HepG2 (cell line): Measurements from ENCODE around the gene ESYT2. TPM values are rescaled to one million over a fixed set of nuclear protein-coding genes. Genes with fewer than 3 reads are reported as not detected.

Experiments
- ATF5 ChIP-seq: sonication (generic); formaldehyde crosslinking; IDR thresholded peaks from 2 replicates; pipeline ENCODE4 v1.4.0; 2020; ENCODE audit warnings: mild to moderate bottlenecking, low read depth, missing genetic modification reagents
- DNMT1 ChIP-seq: sonication (generic); formaldehyde crosslinking; IDR thresholded peaks from 2 replicates; pipeline ENCODE4 v1.5.1; 2020; ENCODE audit warnings: mild to moderate bottlenecking, missing genetic modification reagents
- FOXK2 ChIP-seq: fragments of 450-650 bp; IDR thresholded peaks from 2 replicates; pipeline ENCODE4 v1.6.1; 2016
- GLI4 ChIP-seq: sonication (generic); formaldehyde crosslinking; IDR thresholded peaks from 2 replicates; pipeline ENCODE4 v1.5.1; 2020; ENCODE audit warnings: missing genetic modification reagents, mild to moderate bottlenecking, moderate library complexity, borderline replicate concordance
- GMEB1 ChIP-seq: sonication (generic); formaldehyde crosslinking; IDR thresholded peaks from 2 replicates; pipeline ENCODE4 v1.5.1; 2020; ENCODE audit warnings: missing genetic modification reagents, mild to moderate bottlenecking, borderline replicate concordance
- KLF11 ChIP-seq: IDR thresholded peaks from 2 replicates; pipeline ENCODE4 v1.6.1; 2016; ENCODE audit warnings: missing compliant biosample characterization
- NCOA2 ChIP-seq: sonication (generic); formaldehyde crosslinking; IDR thresholded peaks from 2 replicates; pipeline ENCODE4 v1.8.0; 2022; ENCODE audit warnings: inconsistent platforms
- PRDM10 ChIP-seq: sonication (generic); formaldehyde crosslinking; IDR thresholded peaks from 2 replicates; pipeline ENCODE4 v1.4.0; 2020; ENCODE audit warnings: low read depth, missing genetic modification reagents
- ZBTB49 ChIP-seq: sonication (generic); formaldehyde crosslinking; IDR thresholded peaks from 2 replicates; pipeline ENCODE4 v1.4.0; 2020; ENCODE audit warnings: missing genetic modification reagents, borderline replicate concordance
- ZFP37 ChIP-seq: sonication (generic); formaldehyde crosslinking; IDR thresholded peaks from 2 replicates; pipeline ENCODE4 v1.4.0; 2020; ENCODE audit warnings: missing genetic modification reagents, borderline replicate concordance
- ZFP62 ChIP-seq: sonication (generic); formaldehyde crosslinking; IDR thresholded peaks from 2 replicates; pipeline ENCODE4 v1.4.0; 2020; ENCODE audit warnings: missing genetic modification reagents
- ZNF180 ChIP-seq: sonication (generic); formaldehyde crosslinking; IDR thresholded peaks from 2 replicates; pipeline ENCODE4 v1.4.0; 2020; ENCODE audit warnings: low read depth, missing genetic modification reagents, borderline replicate concordance
- ZNF282 ChIP-seq: fragments of 450-650 bp; IDR thresholded peaks from 2 replicates; pipeline ENCODE4 v1.6.1; 2018; ENCODE audit not compliant: partially characterized antibody
- ZNF549 ChIP-seq: sonication (generic); formaldehyde crosslinking; IDR thresholded peaks from 2 replicates; pipeline ENCODE4 v1.5.0; 2020; ENCODE audit warnings: missing genetic modification reagents
- polyA plus RNA-seq, 8 experiments: library from polyadenylated mRNA; depleted of rRNA in 3 of 8; stranded (reverse) in 7 of 8; unstranded in 1 of 8; fragments of >200 nt; fragmentation: Illumina TruSeq in 4 of 8; extraction: Trizol in 4 of 8; gene quantifications; 2 replicates each; pipeline versions ENCODE4 v1.2.1 to v1.2.3, GENCODE V29; 2011 to 2016; ENCODE audit warnings: low read depth in 4 of 8, missing spikeins in 1 of 8, mixed read lengths in 1 of 8; ENCODE audit not compliant: insufficient read depth in 1 of 8
- total RNA-seq, 5 experiments: library from RNA; depleted of rRNA; stranded (reverse); fragments of >200 nt; fragmentation: Illumina TruSeq; extraction: Trizol; gene quantifications; 2 replicates each; pipeline ENCODE4 v1.2.3, GENCODE V29; 2016; ENCODE audit warnings: low read depth in 1 of 5
- TF ChIP-seq, protein P1 (sequence below): sonication (generic); formaldehyde crosslinking; IDR thresholded peaks from 2 replicates; pipeline ENCODE4 v1.5.0; 2020; ENCODE audit warnings: mild to moderate bottlenecking, missing genetic modification reagents

The ESYT2 gene
- total and polyA plus RNA-seq, 2 of the 13 experiments (the other 11 are each of a cell fraction or from before 2014, with no cell fraction given), result 28.5 to 37.3 TPM

- TF ChIP-seq ZBTB49 (CRISPR knock-in tag) (no peak), KLF11 (no peak), ZFP37 (CRISPR knock-in tag) (no peak), DNMT1 (CRISPR knock-in tag) (no peak), ZNF180 (CRISPR knock-in tag) (no peak), GMEB1 (CRISPR knock-in tag) (peak; percentile 46; the same call in 1 of the 2 replicates), GLI4 (no peak), ZFP62 (CRISPR knock-in tag) (no peak), PRDM10 (CRISPR knock-in tag) (no peak), ATF5 (CRISPR knock-in tag) (no peak), ZNF549 (no peak), ZNF282 (no peak), NCOA2 (CRISPR knock-in tag) (no peak), FOXK2 (no peak)
- TF ChIP-seq, protein P1, sequence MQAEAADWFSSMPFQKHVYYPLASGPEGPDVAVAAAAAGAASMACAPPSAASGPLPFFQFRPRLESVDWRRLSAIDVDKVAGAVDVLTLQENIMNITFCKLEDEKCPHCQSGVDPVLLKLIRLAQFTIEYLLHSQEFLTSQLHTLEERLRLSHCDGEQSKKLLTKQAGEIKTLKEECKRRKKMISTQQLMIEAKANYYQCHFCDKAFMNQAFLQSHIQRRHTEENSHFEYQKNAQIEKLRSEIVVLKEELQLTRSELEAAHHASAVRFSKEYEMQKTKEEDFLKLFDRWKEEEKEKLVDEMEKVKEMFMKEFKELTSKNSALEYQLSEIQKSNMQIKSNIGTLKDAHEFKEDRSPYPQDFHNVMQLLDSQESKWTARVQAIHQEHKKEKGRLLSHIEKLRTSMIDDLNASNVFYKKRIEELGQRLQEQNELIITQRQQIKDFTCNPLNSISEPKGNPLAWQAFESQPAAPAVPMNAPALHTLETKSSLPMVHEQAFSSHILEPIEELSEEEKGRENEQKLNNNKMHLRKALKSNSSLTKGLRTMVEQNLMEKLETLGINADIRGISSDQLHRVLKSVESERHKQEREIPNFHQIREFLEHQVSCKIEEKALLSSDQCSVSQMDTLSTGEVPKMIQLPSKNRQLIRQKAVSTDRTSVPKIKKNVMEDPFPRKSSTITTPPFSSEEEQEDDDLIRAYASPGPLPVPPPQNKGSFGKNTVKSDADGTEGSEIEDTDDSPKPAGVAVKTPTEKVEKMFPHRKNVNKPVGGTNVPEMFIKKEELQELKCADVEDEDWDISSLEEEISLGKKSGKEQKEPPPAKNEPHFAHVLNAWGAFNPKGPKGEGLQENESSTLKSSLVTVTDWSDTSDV (CRISPR knock-in tag), result no peak
These were observed 20.6 kb upstream of the ESYT2 start (continued) for GRCh38 chr7:158849768-158850544.
